ENCODE measurements around the gene HLF.

The HLF gene

DNA sequence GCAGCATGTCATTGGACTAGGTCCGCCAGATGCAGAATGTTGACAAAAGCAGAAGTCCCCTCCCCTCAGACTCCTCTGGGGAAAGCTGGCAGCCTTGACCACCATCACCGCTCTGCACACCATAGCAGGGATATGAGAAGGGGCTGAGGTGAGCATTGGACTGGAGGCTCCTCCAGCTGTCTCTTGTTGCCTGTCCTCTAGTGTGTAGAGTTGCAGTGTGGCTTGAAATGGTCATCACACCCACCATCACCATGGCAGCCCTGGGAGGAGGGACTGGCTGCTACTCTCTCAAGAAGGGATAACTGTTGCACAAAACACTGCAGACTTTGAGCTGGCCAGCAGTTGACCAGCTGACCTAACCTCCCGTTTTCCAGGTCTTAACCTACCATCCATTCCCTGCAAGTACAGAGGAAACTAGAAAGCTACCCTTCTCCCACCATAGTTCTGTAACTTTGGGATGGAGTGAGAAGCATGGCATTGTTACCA is 38.3 kb downstream of the HLF start:
- TF ChIP-seq, protein P1, sequence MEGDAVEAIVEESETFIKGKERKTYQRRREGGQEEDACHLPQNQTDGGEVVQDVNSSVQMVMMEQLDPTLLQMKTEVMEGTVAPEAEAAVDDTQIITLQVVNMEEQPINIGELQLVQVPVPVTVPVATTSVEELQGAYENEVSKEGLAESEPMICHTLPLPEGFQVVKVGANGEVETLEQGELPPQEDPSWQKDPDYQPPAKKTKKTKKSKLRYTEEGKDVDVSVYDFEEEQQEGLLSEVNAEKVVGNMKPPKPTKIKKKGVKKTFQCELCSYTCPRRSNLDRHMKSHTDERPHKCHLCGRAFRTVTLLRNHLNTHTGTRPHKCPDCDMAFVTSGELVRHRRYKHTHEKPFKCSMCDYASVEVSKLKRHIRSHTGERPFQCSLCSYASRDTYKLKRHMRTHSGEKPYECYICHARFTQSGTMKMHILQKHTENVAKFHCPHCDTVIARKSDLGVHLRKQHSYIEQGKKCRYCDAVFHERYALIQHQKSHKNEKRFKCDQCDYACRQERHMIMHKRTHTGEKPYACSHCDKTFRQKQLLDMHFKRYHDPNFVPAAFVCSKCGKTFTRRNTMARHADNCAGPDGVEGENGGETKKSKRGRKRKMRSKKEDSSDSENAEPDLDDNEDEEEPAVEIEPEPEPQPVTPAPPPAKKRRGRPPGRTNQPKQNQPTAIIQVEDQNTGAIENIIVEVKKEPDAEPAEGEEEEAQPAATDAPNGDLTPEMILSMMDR (IDR thresholded peaks at IDR 0.05; ENCODE audit: low read depth, low read length) = no peak

DNA sequence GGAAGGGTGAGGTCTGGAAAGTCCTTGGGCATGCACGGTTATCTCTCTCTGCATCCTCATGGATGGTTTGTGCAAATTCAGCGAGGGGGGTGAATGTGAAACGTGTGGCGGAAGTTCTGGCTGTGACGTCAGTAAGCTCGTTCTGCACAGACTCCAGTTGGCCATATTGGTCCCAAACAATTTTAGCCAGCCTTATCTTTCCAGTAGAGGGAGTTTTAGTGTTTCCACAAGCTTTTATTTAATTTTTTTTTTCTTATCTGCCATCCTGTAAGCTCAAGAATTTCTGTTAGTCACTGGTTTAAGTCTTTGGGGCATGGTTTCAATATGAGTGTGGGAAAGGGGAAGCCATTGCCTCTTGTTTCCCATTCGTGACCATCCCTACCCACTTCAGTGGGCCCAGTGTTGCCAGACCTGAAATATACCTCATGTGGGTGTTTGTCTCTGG is 39.0 kb downstream of the HLF start:
- TF ChIP-seq, protein P1 (IDR thresholded peaks at IDR 0.05; ENCODE audit: low read depth, low read length) = no peak
- H3K4me3 ChIP-seq (ENCODE audit: low read depth, low read length) = no peak overlapping the region

More for the DNA sequence above, 38.3 kb downstream of the HLF start:
- H3K4me3 ChIP-seq (ENCODE audit: low read depth, low read length) = no peak overlapping the region

DNA sequence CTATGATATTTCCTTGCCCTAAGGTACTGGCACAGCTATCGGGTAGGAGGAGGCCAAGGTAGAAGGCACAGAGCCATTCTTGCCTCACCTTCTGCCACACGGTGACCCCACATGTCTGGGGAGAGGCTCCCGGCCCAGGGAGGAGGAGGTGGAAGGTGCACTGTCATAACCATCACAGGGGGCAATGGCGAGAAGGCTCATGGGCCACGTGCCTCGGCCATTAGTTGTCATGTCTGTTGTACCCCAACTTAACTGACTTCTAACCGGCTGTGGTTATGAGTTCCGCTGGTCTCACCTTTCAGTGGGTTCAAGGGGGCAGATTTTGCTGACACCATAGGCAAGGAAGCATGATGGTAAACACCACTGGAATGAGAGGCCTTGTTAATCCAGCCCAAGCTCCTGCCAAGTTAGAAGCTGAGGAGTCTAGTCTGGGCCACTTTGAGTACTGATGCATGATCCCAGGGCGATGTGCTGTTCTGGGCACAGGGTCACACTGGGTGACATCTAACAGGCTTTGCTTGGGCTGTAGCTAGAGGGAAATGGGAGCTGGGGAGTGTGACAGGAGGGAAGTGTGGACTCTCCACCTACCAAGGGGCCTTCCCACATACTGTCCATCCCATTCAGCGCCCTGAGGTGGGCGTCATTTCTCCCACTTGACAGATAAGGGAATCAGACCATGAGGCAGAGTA is 39.6 kb downstream of the HLF start:
- H3K4me3 ChIP-seq (ENCODE audit: low read depth, low read length) = no peak overlapping the region
- TF ChIP-seq, protein P1 (IDR thresholded peaks at IDR 0.05; ENCODE audit: low read depth, low read length) = no peak

DNA sequence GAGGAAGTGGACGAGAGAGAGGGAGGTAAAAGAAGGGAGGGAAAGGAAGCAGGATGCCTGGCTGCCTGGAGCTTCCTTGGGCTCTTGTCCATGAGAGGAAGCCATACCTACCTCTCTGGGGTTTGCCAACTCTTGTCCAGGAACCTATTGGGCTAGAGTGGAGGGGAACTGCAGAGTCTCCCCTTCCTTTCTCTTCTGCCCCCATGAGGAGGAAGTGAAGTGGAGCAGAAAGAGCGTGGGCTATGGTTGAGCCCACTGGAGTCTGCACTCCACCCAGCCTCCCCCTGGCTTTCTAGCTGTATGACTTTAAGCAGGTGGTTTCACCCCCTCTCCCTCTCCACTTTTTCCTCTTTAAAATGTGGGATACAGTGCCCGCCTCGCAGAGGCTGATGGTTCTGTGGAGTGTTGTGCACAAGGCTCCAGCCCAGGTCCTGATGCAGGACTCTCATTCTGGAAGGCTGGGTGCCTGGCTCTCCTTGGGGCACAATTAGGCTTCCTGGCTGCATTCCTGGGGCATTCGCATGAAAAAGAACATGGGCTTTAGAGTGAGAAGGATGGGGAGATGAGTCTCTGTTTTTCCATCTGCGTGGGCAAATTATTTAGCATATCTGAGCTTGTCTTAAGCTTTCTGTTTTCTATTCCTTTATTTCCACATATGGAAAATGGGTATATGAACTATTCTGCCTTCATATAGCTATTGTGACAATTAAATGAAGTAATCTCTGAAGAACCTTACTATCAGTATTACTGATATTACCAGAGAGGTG is 40.7 kb downstream of the HLF start:
- no peak overlapping the region for H3K4me3 ChIP-seq (ENCODE audit: low read depth, low read length)
- TF ChIP-seq, protein P1 (IDR thresholded peaks at IDR 0.05; ENCODE audit: low read depth, low read length) = no peak

DNA sequence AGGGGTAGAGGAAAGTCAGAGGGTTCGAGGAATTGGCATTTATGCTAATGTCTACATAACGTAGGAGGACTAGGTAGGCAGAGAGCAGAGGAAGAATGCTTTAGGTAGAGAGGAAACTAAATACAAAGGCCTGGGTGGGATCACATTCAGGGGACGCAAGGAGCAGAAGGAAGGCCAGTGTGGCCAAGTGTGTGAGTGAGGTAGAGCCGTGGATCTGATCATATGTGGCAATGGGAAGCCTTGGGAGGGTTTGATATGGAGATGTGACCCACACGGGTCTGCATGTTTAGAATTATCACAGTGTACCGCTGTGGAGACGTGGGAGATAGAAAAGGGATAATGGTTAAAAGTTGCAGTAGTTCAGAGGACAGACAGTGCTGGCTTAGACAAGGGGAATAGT is 43.1 kb downstream of the HLF start:
- TF ChIP-seq, protein P1 (IDR thresholded peaks at IDR 0.05; ENCODE audit: low read depth, low read length) = no peak
- no peak overlapping the region for H3K4me3 ChIP-seq (ENCODE audit: low read depth, low read length)

DNA sequence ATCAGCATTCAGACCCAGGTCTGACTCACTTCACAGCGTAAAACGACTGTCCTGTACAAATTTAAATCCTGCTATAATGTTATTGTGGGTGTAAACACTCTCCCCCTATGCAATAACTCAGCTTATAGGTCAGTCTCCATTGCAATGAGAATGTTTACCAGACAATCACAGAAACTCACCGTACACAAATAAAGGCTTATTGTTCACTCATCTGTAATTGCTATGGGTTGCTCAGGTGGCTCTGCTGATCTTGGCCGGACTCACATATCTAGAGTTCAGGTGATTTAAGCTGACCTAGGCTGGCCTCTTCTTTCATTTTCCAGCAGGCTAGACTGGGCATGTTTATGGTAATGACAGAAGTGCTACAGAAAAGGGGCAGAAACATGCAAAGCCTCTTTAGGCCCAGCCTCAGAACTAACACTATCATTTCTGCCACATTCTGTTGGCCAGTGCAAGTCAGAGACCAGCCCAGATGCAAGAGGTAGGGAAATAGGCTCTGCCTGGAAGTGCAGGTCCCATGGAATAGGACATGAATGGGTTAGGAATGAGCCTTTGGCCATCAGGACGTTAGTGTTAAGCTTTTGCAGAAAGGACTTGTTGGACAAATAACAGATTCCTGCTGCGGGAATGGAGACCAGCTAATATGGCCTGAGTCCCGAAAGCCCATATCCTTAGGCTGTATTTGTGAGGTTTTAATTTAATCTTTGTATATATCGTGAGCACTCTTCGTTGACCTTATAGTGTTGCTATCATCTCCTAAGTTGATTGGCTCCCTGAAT is 44.0 kb downstream of the HLF start:
- no peak overlapping the region for H3K4me3 ChIP-seq (ENCODE audit: low read depth, low read length)
- TF ChIP-seq, protein P1 (IDR thresholded peaks at IDR 0.05; ENCODE audit: low read depth, low read length) = no peak
